Astrocyte (in vitro differentiated cells and primary cell): ENCODE results near the gene USP47. TPM values are rescaled to one million over a fixed set of nuclear protein-coding genes. Genes with fewer than 3 reads are reported as not detected.

Source experiments
- DNase-seq: peaks from one replicate; pipeline ENCODE4 v3.0.0-alpha.2; 2010; ENCODE audit warnings: low read depth
- FAIRE-seq: peaks from 2 replicates; lab custom pipeline; 2011; peaks lifted over from hg19 to GRCh38; lab: Jason Lieb, UNC
- H2AFZ ChIP-seq: 2 replicates; pipeline ENCODE4 v1.6.0; 2012; ENCODE audit warnings: low read depth, low read length, inconsistent platforms
- H3K27ac ChIP-seq: 2 replicates; pipeline ENCODE4 v1.5.1; 2011; ENCODE audit warnings: low read depth, low read length, inconsistent platforms
- H3K27me3 ChIP-seq: 2 replicates; pipeline ENCODE4 v1.6.0; 2011; ENCODE audit warnings: low read length, inconsistent platforms; ENCODE audit not compliant: insufficient read depth
- H3K36me3 ChIP-seq: 2 replicates; pipeline ENCODE4 v1.5.1; 2011; ENCODE audit warnings: low read length, inconsistent platforms; ENCODE audit not compliant: insufficient read depth
- H3K4me1 ChIP-seq: 2 replicates; pipeline ENCODE4 v1.5.1; 2011; ENCODE audit warnings: low read length, inconsistent platforms; ENCODE audit not compliant: insufficient read depth
- H3K4me2 ChIP-seq: 2 replicates; pipeline ENCODE4 v1.6.0; 2012; ENCODE audit warnings: low read length, inconsistent platforms
- H3K4me3 ChIP-seq: 2 replicates; pipeline ENCODE4 v1.5.1; 2011; ENCODE audit warnings: low read depth, mild to moderate bottlenecking, low read length, inconsistent platforms; ENCODE audit not compliant: insufficient read depth
- H3K79me2 ChIP-seq: 2 replicates; pipeline ENCODE4 v1.6.0; 2012; ENCODE audit warnings: mild to moderate bottlenecking, low read length, inconsistent platforms; ENCODE audit not compliant: insufficient read depth
- H3K9ac ChIP-seq: 2 replicates; pipeline ENCODE4 v1.6.0; 2012; ENCODE audit warnings: mild to moderate bottlenecking, low read length, inconsistent platforms
- H3K9me3 ChIP-seq: 2 replicates; pipeline ENCODE4 v1.5.1; 2012; ENCODE audit warnings: low read depth, mild to moderate bottlenecking, low read length, inconsistent platforms; ENCODE audit not compliant: insufficient read depth
- H4K20me1 ChIP-seq: 2 replicates; pipeline ENCODE4 v1.6.0; 2012; ENCODE audit warnings: low read length, inconsistent platforms; ENCODE audit not compliant: insufficient read depth
- H3K27ac Mint-ChIP-seq: one replicate; pipeline ENCODE4 v1.8.0; 2021; ENCODE audit warnings: mild to moderate bottlenecking, mixed read lengths; ENCODE audit not compliant: unreplicated experiment
- H3K27me3 Mint-ChIP-seq: one replicate; pipeline ENCODE4 v1.8.0; 2021; ENCODE audit warnings: low read depth, mixed read lengths; ENCODE audit not compliant: unreplicated experiment
- H3K36me3 Mint-ChIP-seq: one replicate; pipeline ENCODE4 v1.8.0; 2021; ENCODE audit warnings: low read depth, mixed read lengths; ENCODE audit not compliant: unreplicated experiment
- H3K4me1 Mint-ChIP-seq: one replicate; pipeline ENCODE4 v1.8.0; 2021; ENCODE audit warnings: low read depth, mixed read lengths; ENCODE audit not compliant: unreplicated experiment
- H3K4me3 Mint-ChIP-seq: one replicate; pipeline ENCODE4 v1.8.0; 2021; ENCODE audit warnings: mild to moderate bottlenecking, moderate library complexity, mixed read lengths; ENCODE audit not compliant: unreplicated experiment
- H3K9me3 Mint-ChIP-seq: one replicate; pipeline ENCODE4 v1.8.0; 2021; ENCODE audit warnings: mild to moderate bottlenecking, mixed read lengths; ENCODE audit not compliant: unreplicated experiment
- CTCF ChIP-seq: IDR thresholded peaks from 2 replicates; pipeline ENCODE4 v1.5.1; 2011; ENCODE audit warnings: low read depth, mild to moderate bottlenecking, inconsistent platforms, low read length, moderate library complexity; ENCODE audit not compliant: insufficient read depth
- EZH2 ChIP-seq: IDR thresholded peaks from 2 replicates; pipeline ENCODE4 v1.6.1; 2012; ENCODE audit warnings: mild to moderate bottlenecking, low read length, inconsistent platforms; ENCODE audit not compliant: insufficient read depth
- total RNA-seq: library from RNA; stranded (reverse); gene quantifications from 2 replicates; pipeline ENCODE4 v1.2.1, GENCODE V29; 2021

The USP47 gene
- total RNA-seq, 1 donor from 2014 or later, result 49.5 TPM

- Histone ChIP-seq H3K4me1 (peaks cover 5% of the 10 kb centered on the region), H3K9me3 (no peaks in the 10 kb centered on the region), H3K4me2 (no peak overlapping the region), H3K27me3 (no peaks in the 10 kb centered on the region), H3K27ac (no peak overlapping the region), H3K36me3 (peaks cover 22% of the 10 kb centered on the region), H3K4me3 (no peak overlapping the region), H4K20me1 (no peaks in the 10 kb centered on the region), H3K79me2 (no peaks in the 10 kb centered on the region), H2AFZ (no peak overlapping the region), H3K9ac (no peak overlapping the region)
- H3K27me3 Mint-ChIP-seq, result no peaks in the 10 kb centered on the region
- FAIRE-seq (no peak), DNase-seq (no peak)
- TF ChIP-seq EZH2, result no peak
- no peak for TF ChIP-seq CTCF
- peaks cover 6% of the 10 kb centered on the region for H3K9me3 Mint-ChIP-seq
- no peak overlapping the region for H3K27ac Mint-ChIP-seq
- H3K36me3 Mint-ChIP-seq, result peaks cover 50% of the 10 kb centered on the region
- H3K4me3 Mint-ChIP-seq, result no peak overlapping the region
- H3K4me1 Mint-ChIP-seq, result peaks cover 13% of the 10 kb centered on the region
Measured at GRCh38 chr11:11961399-11962028, 119.7 kb downstream of the USP47 start.

GRCh38 chr11:11963067-11963466 lies 121.3 kb downstream of the USP47 start:
- no peak for FAIRE-seq
- H3K4me1 Mint-ChIP-seq, result peaks cover 13% of the 10 kb centered on the region
- H3K27me3 Mint-ChIP-seq, result no peaks in the 10 kb centered on the region

More at GRCh38 chr11:11963067-11963466, 121.3 kb downstream of the USP47 start:
- Histone ChIP-seq H3K79me2 (no peaks in the 10 kb centered on the region), H2AFZ (no peak overlapping the region), H4K20me1 (no peaks in the 10 kb centered on the region), H3K4me2 (no peak overlapping the region), H3K27ac (no peak overlapping the region), H3K4me1 (peaks cover 5% of the 10 kb centered on the region), H3K9ac (no peak overlapping the region), H3K4me3 (no peak overlapping the region), H3K36me3 (peaks cover 16% of the 10 kb centered on the region), H3K9me3 (no peaks in the 10 kb centered on the region), H3K27me3 (no peaks in the 10 kb centered on the region)
- TF ChIP-seq EZH2, result no peak
- no peak for TF ChIP-seq CTCF
- Mint-ChIP-seq H3K9me3 (peaks cover 6% of the 10 kb centered on the region), H3K4me3 (no peak overlapping the region), H3K27ac (no peak overlapping the region), H3K36me3 (peaks cover 61% of the 10 kb centered on the region)
- no peak for DNase-seq
